Activated T-cell treated with anti-CD3 and anti-CD28 coated beads, Interleukin-2, amount 50 U/mL, for 24 hours (primary cell): ENCODE results near the gene PPTC7.
"Not testable (repeated sequence)": the region's sequence is repeated elsewhere in the genome, so short reads cannot be mapped to it uniquely, and the experiment has no call there.

ENCODE experiments used
- DNase-seq: peaks from one replicate; pipeline ENCODE4 v3.0.0-alpha.2; 2020
- H3K27ac Mint-ChIP-seq: 2 replicates; pipeline ENCODE4 v1.8.0; 2020; ENCODE audit warnings: mild to moderate bottlenecking, mixed read lengths
- H3K27me3 Mint-ChIP-seq: 2 replicates; pipeline ENCODE4 v1.8.0; 2020; ENCODE audit warnings: mixed read lengths
- H3K36me3 Mint-ChIP-seq: 2 replicates; pipeline ENCODE4 v1.8.0; 2020; ENCODE audit warnings: low read depth, mixed read lengths
- H3K4me1 Mint-ChIP-seq: 2 replicates; pipeline ENCODE4 v1.8.0; 2020; ENCODE audit warnings: low read depth, mixed read lengths
- H3K4me3 Mint-ChIP-seq: 2 replicates; pipeline ENCODE4 v1.8.0; 2020; ENCODE audit warnings: mild to moderate bottlenecking, moderate library complexity, mixed read lengths
- H3K9me3 Mint-ChIP-seq: 2 replicates; pipeline ENCODE4 v1.8.0; 2020; ENCODE audit warnings: mixed read lengths

Gene PPTC7

GRCh38 chr12:110597885-110598284, 14.8 kb upstream of the PPTC7 start:
- Mint-ChIP-seq H3K27me3 (no peaks in the 10 kb centered on the region), H3K9me3 (no peaks in the 10 kb centered on the region), H3K4me1 (peaks cover 10% of the 10 kb centered on the region), H3K27ac (no peak overlapping the region), H3K4me3 (no peak overlapping the region), H3K36me3 (no peaks in the 10 kb centered on the region)
- DNase-seq: no peak

- DNase-seq, H3K36me3 Mint-ChIP-seq, H3K4me3 Mint-ChIP-seq: not testable (repeated sequence)
These were observed 9.8 kb upstream of the PPTC7 start for GRCh38 chr12:110592919-110593318.

GRCh38 chr12:110592078-110592477, 9.0 kb upstream of the PPTC7 start:
- H3K4me3 Mint-ChIP-seq: no peak overlapping the region
- H3K9me3 Mint-ChIP-seq: no peaks in the 10 kb centered on the region
- H3K27ac Mint-ChIP-seq: no peak overlapping the region
- H3K36me3 Mint-ChIP-seq: no peaks in the 10 kb centered on the region
- peaks cover 23% of the 10 kb centered on the region for H3K4me1 Mint-ChIP-seq
- DNase-seq: no peak
- no peaks in the 10 kb centered on the region for H3K27me3 Mint-ChIP-seq

More at GRCh38 chr12:110592919-110593318, 9.8 kb upstream of the PPTC7 start:
- H3K9me3 Mint-ChIP-seq, H3K27ac Mint-ChIP-seq, H3K27me3 Mint-ChIP-seq: not testable (repeated sequence)
- peaks cover 23% of the 10 kb centered on the region for H3K4me1 Mint-ChIP-seq

- no peak for DNase-seq
- no peaks in the 10 kb centered on the region for H3K27me3 Mint-ChIP-seq
- H3K9me3 Mint-ChIP-seq: no peaks in the 10 kb centered on the region
- H3K4me1 Mint-ChIP-seq: peaks cover 23% of the 10 kb centered on the region
- H3K27ac Mint-ChIP-seq: peak overlapping the region; percentile 91
- no peak overlapping the region for H3K4me3 Mint-ChIP-seq
- no peaks in the 10 kb centered on the region for H3K36me3 Mint-ChIP-seq
These were observed 8.4 kb upstream of the PPTC7 start for GRCh38 chr12:110591451-110592051.

GRCh38 chr12:110590806-110591326, 7.7 kb upstream of the PPTC7 start:
- no peaks in the 10 kb centered on the region for H3K27me3 Mint-ChIP-seq

GRCh38 chr12:110590059-110590458, 6.9 kb upstream of the PPTC7 start:
- DNase-seq: no peak
- H3K36me3 Mint-ChIP-seq: no peaks in the 10 kb centered on the region
- H3K27ac Mint-ChIP-seq: peak overlapping the region; percentile 91
- H3K27me3 Mint-ChIP-seq: no peaks in the 10 kb centered on the region
- H3K4me3 Mint-ChIP-seq: no peak overlapping the region
- peaks cover 34% of the 10 kb centered on the region for H3K4me1 Mint-ChIP-seq
- no peaks in the 10 kb centered on the region for H3K9me3 Mint-ChIP-seq

More at GRCh38 chr12:110590806-110591326, 7.7 kb upstream of the PPTC7 start:
- no peaks in the 10 kb centered on the region for H3K9me3 Mint-ChIP-seq
- H3K4me1 Mint-ChIP-seq: peaks cover 26% of the 10 kb centered on the region
- DNase-seq: no peak
- no peak overlapping the region for H3K4me3 Mint-ChIP-seq
- H3K27ac Mint-ChIP-seq: peak overlapping the region; percentile 91
- H3K36me3 Mint-ChIP-seq: no peaks in the 10 kb centered on the region

- not testable (repeated sequence) for H3K36me3 Mint-ChIP-seq, H3K9me3 Mint-ChIP-seq, H3K27me3 Mint-ChIP-seq, H3K4me3 Mint-ChIP-seq, DNase-seq, H3K27ac Mint-ChIP-seq
- H3K4me1 Mint-ChIP-seq: peaks cover 52% of the 10 kb centered on the region
These were observed 4.0 kb upstream of the PPTC7 start for GRCh38 chr12:110587102-110587501.

- peak overlapping the region; percentile 96 for H3K27ac Mint-ChIP-seq
- no peaks in the 10 kb centered on the region for H3K9me3 Mint-ChIP-seq
- peak overlapping the region; percentile 82 for H3K4me3 Mint-ChIP-seq
- H3K36me3 Mint-ChIP-seq: peaks cover 22% of the 10 kb centered on the region
- no peaks in the 10 kb centered on the region for H3K27me3 Mint-ChIP-seq
- DNase-seq: no peak
- H3K4me1 Mint-ChIP-seq: peaks cover 50% of the 10 kb centered on the region
These were observed 2.2 kb upstream of the PPTC7 start for GRCh38 chr12:110585231-110585799.

- Mint-ChIP-seq H3K36me3 (peaks cover 32% of the 10 kb centered on the region), H3K27me3 (no peaks in the 10 kb centered on the region), H3K4me3 (peak overlapping the region; percentile 92), H3K9me3 (no peaks in the 10 kb centered on the region), H3K4me1 (peaks cover 69% of the 10 kb centered on the region), H3K27ac (peak overlapping the region; percentile 100)
- peak; percentile 85 for DNase-seq
These were observed 612 bp downstream of the PPTC7 start for GRCh38 chr12:110582276-110583136.

- Mint-ChIP-seq H3K4me3 (peak overlapping the region; percentile 92), H3K36me3 (peaks cover 34% of the 10 kb centered on the region), H3K9me3 (no peaks in the 10 kb centered on the region), H3K27me3 (no peaks in the 10 kb centered on the region), H3K27ac (peak overlapping the region; percentile 100), H3K4me1 (peaks cover 73% of the 10 kb centered on the region)
- no peak for DNase-seq
These were observed 1.2 kb downstream of the PPTC7 start for GRCh38 chr12:110581931-110582275.

- Mint-ChIP-seq H3K27me3 (no peaks in the 10 kb centered on the region), H3K9me3 (no peaks in the 10 kb centered on the region), H3K27ac (peak overlapping the region; percentile 100), H3K4me3 (peak overlapping the region; percentile 92), H3K36me3 (peaks cover 39% of the 10 kb centered on the region), H3K4me1 (peaks cover 77% of the 10 kb centered on the region)
- DNase-seq: no peak
These were observed 3.4 kb downstream of the PPTC7 start for GRCh38 chr12:110579535-110580253.

- Mint-ChIP-seq H3K4me1 (peaks cover 75% of the 10 kb centered on the region), H3K27me3 (no peaks in the 10 kb centered on the region), H3K9me3 (no peaks in the 10 kb centered on the region), H3K4me3 (peak overlapping the region; percentile 92), H3K27ac (peak overlapping the region; percentile 100), H3K36me3 (peaks cover 40% of the 10 kb centered on the region)
- DNase-seq: peak; percentile 63
These were observed 4.2 kb downstream of the PPTC7 start for GRCh38 chr12:110578694-110579534.

- DNase-seq: no peak
- H3K9me3 Mint-ChIP-seq: no peaks in the 10 kb centered on the region
- peaks cover 43% of the 10 kb centered on the region for H3K36me3 Mint-ChIP-seq
- H3K27me3 Mint-ChIP-seq: no peaks in the 10 kb centered on the region
- H3K4me1 Mint-ChIP-seq: peaks cover 73% of the 10 kb centered on the region
- H3K27ac Mint-ChIP-seq: peak overlapping the region; percentile 100
- peak overlapping the region; percentile 92 for H3K4me3 Mint-ChIP-seq
These were observed 5.0 kb downstream of the PPTC7 start for GRCh38 chr12:110577864-110578693.
